Hematopoietic multipotent progenitor cell treated with erythropoietin and hydrocortisone succinate and interleukin-3 and kit ligand, for 15 days (in vitro differentiated cells): ENCODE results near the gene ATP5F1D.
"Not testable (repeated sequence)": the region's sequence is repeated elsewhere in the genome, so short reads cannot be mapped to it uniquely, and the experiment has no call there.

Source experiments
- DNase-seq: peaks from one replicate; pipeline ENCODE4 v3.0.0-alpha.2; 2015; ENCODE audit warnings: low spot score

The ATP5F1D gene

GRCh38 chr19:1241417-1242095 lies at the start of gene ATP5F1D:
Gene ATP5F1D, plus strand, starts transcription at chr19:1241751. Its CDS starts 100 bp downstream, at chr19:1241851.
- DNase-seq: peak; percentile 96

- DNase-seq: no peak
Observed at GRCh38 chr19:1199531-1199930, 42.0 kb upstream of the ATP5F1D start.

- not testable (repeated sequence) for DNase-seq
Observed at GRCh38 chr19:1200614-1201013, 40.9 kb upstream of the ATP5F1D start.

- peak; percentile 99 for DNase-seq
Observed at GRCh38 chr19:1205114-1206099, 36.1 kb upstream of the ATP5F1D start, which contains the start of gene STK11. Gene STK11, plus strand, starts transcription at chr19:1205778. Its CDS starts 1,136 bp downstream, at chr19:1206914.

- no peak for DNase-seq
Observed at GRCh38 chr19:1206150-1206863, 35.2 kb upstream of the ATP5F1D start.

- DNase-seq: no peak
Observed at GRCh38 chr19:1206864-1207450, 34.6 kb upstream of the ATP5F1D start.

- peak; percentile 84 for DNase-seq
Observed at GRCh38 chr19:1208830-1209229, 32.7 kb upstream of the ATP5F1D start.

GRCh38 chr19:1210227-1210538 lies 31.4 kb upstream of the ATP5F1D start:
- no peak for DNase-seq

GRCh38 chr19:1211494-1212234 lies 29.9 kb upstream of the ATP5F1D start:
- DNase-seq: no peak

- DNase-seq: peak; percentile 65
Observed at GRCh38 chr19:1213391-1214286, 27.9 kb upstream of the ATP5F1D start.

- no peak for DNase-seq
Observed at GRCh38 chr19:1214299-1214861, 27.2 kb upstream of the ATP5F1D start.

GRCh38 chr19:1214862-1215731 lies 26.5 kb upstream of the ATP5F1D start:
- DNase-seq: no peak

- DNase-seq: no peak
Observed at GRCh38 chr19:1216756-1217155, 24.8 kb upstream of the ATP5F1D start.

- peak; percentile 72 for DNase-seq
Observed at GRCh38 chr19:1217366-1217765, 24.2 kb upstream of the ATP5F1D start.

- DNase-seq: no peak
Observed at GRCh38 chr19:1218751-1219567, 22.6 kb upstream of the ATP5F1D start.

GRCh38 chr19:1219786-1220476 lies 21.6 kb upstream of the ATP5F1D start:
- DNase-seq: no peak

GRCh38 chr19:1220477-1220930 lies 21.0 kb upstream of the ATP5F1D start:
- DNase-seq: no peak
